AG04449 (cell line): Measurements from ENCODE around the gene NIN.

Experiments
- CTCF ChIA-PET: fragments of 350-600 bp; formaldehyde crosslinking; extraction: SDS; loops from one replicate; lab custom pipeline; 2021; ENCODE audit warnings: antibody characterized with exemption; lab: Yijun Ruan, JAX
- POLR2A ChIA-PET: fragments of 400-600, 350-600 bp; formaldehyde crosslinking; extraction: SDS; loops from one replicate; lab custom pipeline; 2020; ENCODE audit warnings: antibody characterized with exemption, inconsistent platforms; lab: Yijun Ruan, JAX
- DNase-seq: peaks from one replicate; pipeline ENCODE4 v3.0.0-alpha.2; 2010; ENCODE audit warnings: low read depth, low spot score
- H3K4me3 ChIP-seq: 2 replicates; pipeline ENCODE4 v1.5.1; 2011; ENCODE audit warnings: low read depth, mild to moderate bottlenecking, control low read depth, low read length
- TF ChIP-seq, protein P1 (sequence below): IDR thresholded peaks from one replicate; pipeline ENCODE4 v1.5.1; 2011; ENCODE audit warnings: mild to moderate bottlenecking, moderate library complexity, low read length, control low read depth, inconsistent platforms; ENCODE audit not compliant: insufficient read depth; ENCODE audit errors: missing control alignments

Gene NIN

DNA sequence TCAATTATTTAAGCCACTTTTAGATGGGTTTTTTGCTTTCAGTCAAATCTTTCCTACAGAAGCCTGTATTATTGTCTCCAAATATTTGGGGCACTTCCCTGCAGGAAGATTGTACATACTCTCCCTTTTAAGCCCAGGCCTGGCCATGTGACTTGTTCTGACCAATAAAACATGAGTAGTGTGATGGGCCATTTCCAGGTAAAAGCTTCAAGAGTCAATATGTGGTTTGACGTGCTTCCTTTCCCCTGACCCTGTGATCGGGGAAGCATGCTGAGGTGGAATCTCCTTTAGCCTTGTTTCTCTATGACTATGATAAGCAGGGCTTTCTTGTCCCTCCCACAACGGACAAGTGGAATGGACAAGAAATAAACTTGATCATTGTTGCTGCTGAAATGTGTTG is 14.2 kb upstream of the NIN start:
- DNase-seq, result no peak
- H3K4me3 ChIP-seq, result no peak overlapping the region
- POLR2A ChIA-PET, result no interaction called here
- CTCF ChIA-PET, result interaction anchor here (2.8 to 9.7 kb wide), 2 partner anchors 13 to 68 kb away, joined by 11 to 147 read pairs; no protein-coding TSS in a partner anchor
- TF ChIP-seq, protein P1, sequence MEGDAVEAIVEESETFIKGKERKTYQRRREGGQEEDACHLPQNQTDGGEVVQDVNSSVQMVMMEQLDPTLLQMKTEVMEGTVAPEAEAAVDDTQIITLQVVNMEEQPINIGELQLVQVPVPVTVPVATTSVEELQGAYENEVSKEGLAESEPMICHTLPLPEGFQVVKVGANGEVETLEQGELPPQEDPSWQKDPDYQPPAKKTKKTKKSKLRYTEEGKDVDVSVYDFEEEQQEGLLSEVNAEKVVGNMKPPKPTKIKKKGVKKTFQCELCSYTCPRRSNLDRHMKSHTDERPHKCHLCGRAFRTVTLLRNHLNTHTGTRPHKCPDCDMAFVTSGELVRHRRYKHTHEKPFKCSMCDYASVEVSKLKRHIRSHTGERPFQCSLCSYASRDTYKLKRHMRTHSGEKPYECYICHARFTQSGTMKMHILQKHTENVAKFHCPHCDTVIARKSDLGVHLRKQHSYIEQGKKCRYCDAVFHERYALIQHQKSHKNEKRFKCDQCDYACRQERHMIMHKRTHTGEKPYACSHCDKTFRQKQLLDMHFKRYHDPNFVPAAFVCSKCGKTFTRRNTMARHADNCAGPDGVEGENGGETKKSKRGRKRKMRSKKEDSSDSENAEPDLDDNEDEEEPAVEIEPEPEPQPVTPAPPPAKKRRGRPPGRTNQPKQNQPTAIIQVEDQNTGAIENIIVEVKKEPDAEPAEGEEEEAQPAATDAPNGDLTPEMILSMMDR, result no peak

DNA sequence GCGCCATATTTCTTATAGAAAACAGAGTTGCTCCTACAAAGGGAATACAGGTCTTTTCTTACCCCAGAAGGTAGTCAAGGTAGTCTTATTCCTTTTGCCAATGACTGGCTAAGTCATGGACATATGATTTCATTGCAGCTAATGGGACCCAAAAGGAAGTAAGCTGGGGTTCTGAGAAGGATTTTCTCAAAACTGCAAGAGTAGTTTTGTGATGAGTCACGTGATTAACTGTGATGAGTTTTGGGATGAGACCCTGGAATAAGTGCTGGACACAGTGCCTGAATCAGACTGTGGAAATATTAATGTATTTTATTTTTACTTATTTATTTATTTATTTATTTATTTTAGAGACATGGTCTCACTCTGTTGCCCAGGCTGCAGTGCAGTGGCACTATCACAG is 13.4 kb upstream of the NIN start:
- DNase-seq, result no peak
- ChIA-PET POLR2A (no interaction called here), CTCF (interaction anchor here (9.7 kb wide), 1 partner anchor 14 kb away, joined by 147 read pairs; no protein-coding TSS in a partner anchor)
- TF ChIP-seq, protein P1, result no peak
- H3K4me3 ChIP-seq, result no peak overlapping the region

- TF ChIP-seq, protein P1, result no peak
- no peak for DNase-seq
- POLR2A ChIA-PET, result no interaction called here
- H3K4me3 ChIP-seq, result no peak overlapping the region
- CTCF ChIA-PET, result interaction anchor here (1.1 kb wide), 1 partner anchor 12 kb away, joined by 3 read pairs; no protein-coding TSS in a partner anchor
Observed at GRCh38 chr14:50839691-50840090, 8.7 kb upstream of the NIN start.

GRCh38 chr14:50839048-50839447 is 8.1 kb upstream of the NIN start:
- no peak overlapping the region for H3K4me3 ChIP-seq
- DNase-seq, result no peak
- POLR2A ChIA-PET, result no interaction called here
- CTCF ChIA-PET, result interaction anchor here (1.1 kb wide), 1 partner anchor 13 kb away, joined by 3 read pairs; no protein-coding TSS in a partner anchor
- TF ChIP-seq, protein P1, result no peak

- TF ChIP-seq, protein P1, result no peak
- no peak for DNase-seq
- ChIA-PET POLR2A (no interaction called here), CTCF (interaction anchor here (1.1 kb wide), 1 partner anchor 62 kb away, joined by 3 read pairs; no protein-coding TSS in a partner anchor)
- no peak overlapping the region for H3K4me3 ChIP-seq
Observed at GRCh38 chr14:50837850-50838470, 7.0 kb upstream of the NIN start.

GRCh38 chr14:50837271-50837670 is 6.3 kb upstream of the NIN start:
- TF ChIP-seq, protein P1, result no peak
- ChIA-PET POLR2A (no interaction called here), CTCF (no interaction called here)
- no peak overlapping the region for H3K4me3 ChIP-seq
- no peak for DNase-seq
